T-helper 22 cell (primary cell): ENCODE results near the gene TMEM52.

Experiments
- DNase-seq: peaks from one replicate; pipeline ENCODE4 v3.0.0-alpha.2; 2020; ENCODE audit warnings: low read depth

TMEM52 gene

DNA sequence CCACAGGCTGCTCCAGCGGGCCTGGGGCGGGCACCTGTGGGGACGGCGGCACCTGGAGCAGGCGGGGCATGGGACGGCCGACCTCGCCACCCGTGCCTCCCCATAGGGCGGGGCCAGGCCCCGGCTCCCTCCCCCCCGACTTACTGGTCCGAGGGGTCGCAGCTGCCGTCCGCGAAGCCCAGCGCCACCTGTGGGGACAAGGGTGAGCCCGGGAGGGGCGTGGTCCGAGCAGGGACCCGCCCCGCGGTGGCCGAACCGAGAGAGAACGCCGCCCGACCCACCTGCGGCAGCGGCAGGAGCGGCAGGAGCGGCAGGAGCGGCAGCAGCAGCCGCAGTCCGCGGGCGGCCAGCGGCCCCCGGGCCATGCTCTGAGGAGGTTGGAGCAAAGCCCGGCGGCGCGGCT, at the start of gene TMEM52:
Gene TMEM52 (minus strand): TSS at position 379 of the 403 bp plus-strand sequence. CDS start 14 bp downstream, at position 365.
- DNase-seq, result no peak

DNA sequence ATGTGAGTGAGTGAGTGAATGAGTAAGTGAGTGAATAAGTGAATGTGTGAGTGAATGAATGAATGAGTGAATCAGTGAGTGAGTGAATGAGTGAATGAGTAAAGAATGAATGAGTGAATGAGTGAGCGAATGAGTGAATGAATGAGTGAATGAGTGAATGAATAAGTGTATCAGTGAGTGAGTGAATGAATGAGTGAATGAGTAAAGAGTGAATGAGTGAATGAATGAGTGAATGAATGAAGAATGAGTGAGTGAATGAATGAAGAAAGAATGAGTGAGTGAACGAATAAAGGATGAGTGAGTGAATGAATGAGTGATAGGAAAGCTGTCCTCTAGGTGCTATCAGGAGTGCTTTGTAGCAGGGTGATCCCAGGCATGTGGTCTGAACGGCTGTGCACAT, 48.8 kb upstream of the TMEM52 start:
- DNase-seq, result no peak

DNA sequence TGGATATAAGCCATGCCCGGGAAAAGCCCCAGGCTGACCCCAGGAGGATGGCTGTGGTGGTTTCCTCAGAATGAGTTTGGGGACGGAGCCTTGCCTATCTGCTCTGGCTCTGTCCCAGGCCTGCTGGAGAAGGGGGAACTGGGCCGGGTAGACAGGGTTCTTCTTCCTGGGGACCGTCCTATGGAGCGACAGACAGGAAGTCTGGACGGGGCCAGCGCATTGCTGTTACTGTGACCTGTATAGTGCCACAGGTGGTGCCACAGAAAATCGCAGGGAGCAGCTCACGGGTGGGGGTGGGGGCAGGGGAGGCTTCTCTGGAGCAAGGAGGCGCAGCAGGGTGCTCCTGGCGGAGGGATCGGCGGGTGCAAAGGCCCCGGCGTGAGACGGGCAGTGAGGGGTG, 48.1 kb upstream of the TMEM52 start:
- DNase-seq, result no peak

DNA sequence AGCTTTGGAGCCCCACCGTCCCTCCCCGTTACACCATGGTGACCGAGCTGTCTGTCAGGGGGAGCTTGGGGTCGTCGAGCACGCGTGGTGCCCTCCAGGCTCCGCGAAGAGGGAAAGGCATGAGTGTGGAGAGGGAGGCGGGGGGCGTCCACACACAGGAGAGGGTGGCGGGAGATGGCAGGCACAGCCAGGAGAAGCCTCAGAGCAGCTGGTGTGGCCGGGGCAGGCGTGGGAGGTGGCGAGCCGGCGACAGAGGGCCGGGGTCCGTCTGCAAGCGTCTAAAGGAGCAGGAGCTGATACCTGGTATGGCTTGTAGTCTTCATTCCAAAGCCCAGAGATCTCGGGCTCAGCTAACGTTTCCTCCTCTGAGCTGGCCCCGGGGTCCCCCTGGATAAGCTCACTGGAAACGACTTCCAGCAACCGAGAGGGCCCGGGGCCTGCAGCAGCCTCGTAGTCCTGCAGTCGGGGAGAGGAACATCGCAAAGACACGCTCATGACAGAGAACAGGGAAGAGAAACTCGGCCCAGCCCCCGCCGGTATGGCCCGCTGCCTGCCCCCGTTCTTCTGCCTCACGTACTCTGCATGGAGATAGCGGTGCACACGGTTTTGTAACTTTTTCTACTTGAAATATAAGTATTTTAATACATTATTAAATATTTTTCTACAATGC, 47.1 kb upstream of the TMEM52 start:
- no peak for DNase-seq

DNA sequence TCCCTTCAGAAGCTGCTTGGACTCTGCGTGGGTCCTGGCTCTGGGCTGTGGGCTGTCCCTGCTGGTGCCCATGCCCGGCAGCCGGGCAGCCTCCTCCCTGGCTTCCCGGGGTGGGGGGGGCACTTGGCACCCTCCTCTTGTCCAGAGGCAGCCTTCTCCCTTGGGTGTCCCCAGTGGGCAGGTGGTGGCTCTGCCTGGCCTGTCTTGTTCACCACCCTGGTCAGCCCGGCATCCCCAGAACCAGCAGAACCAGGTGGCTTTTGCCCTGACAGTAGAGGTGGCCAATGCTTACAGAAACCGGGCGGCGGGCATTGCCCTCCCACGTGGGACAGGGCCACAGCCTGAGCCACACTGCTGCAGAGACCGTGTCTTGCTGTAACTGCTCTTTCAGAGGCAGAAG, 46.5 kb upstream of the TMEM52 start:
- no peak for DNase-seq

DNA sequence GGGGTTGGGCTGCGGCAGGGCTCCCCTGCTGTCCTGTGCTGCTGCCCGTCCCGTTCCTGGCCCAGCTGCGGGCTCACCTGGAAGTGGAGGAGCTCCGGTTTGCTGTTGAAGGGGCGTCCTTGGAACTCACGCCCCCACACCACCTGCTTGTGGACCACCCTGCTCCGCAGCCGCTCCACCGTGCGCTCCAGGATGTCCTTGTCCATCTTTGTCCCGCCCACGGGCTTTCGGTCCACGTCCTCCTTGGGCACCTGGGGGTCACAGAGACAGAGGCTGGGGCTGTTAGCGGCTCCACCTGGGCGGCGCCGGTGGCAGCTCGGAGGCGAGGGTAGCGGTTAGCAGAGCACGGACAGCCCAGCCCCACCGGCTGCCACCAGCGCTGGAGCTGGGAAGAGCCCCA, 45.7 kb upstream of the TMEM52 start:
- no peak for DNase-seq

DNA sequence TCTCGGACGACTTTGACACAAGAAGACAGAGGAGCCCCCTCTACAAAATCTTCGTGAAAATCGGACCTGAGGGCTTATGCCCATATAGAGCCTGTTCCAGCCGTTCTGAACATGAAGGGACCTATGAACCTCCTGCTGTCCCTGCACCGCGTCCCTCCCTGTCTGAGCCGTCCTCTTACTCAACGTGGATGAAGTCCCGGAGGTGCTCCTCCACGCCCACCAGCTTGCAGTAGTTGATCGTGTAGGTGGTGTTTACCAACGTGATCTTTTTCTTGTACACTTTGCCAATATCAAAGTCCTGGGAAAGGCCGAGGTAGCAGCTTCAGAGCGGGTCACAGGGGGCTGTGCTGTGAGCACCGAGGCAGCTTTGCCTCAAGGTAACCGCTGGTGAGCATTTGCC, 44.5 kb upstream of the TMEM52 start:
- DNase-seq, result no peak

DNA sequence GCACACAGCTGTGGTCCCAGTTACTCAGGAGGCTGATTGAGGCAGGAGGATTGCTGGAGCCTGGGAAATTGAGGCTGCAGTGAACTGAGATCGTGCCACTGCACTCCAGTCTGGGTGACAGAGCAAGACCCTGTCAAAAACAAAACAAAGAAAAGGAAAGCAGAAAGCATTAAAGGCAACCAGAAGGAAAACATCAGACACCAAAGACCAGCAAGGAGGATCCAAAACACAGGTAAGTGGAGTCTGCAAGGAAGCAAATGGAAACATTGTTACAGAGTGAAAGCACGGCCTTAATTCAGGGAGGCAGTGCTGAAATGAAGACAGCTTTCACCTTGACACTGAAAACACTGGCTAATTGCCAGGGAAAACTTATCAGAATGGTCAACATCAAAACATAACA, 43.7 kb upstream of the TMEM52 start:
- no peak for DNase-seq

DNA sequence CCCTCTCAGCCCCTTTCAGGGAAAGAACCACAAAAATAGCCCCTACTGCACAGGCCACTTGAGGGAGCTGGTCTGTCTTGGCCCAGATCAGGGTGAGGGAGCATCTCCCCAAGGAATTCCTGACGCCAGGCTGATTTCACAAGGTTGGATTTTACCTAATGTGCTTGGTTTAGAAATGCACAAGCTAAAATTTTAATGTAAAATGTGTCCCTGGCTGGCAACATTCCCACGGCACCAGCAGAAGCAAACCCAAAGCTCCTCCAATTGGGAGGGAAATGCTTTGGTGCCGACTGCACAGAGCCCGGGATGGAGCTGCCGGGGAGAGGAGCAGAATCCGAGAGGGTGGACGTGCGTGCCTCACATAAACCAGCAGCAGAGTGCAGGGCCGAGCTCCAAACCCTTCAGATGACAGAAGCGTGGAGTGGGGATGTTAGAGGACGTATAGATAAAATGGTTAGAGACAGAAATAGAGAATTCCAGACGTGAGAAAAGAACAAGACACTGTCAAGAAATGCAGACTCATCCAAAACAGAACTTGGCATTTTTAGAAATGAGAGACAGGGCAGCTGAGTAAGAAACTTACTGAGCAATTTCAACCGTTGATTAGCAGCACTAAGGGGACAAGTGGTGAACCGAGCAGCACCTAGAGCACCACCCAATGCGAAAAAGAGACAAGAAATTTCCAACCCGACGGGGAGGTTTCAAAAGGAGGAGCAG, 41.6 kb upstream of the TMEM52 start:
- no peak for DNase-seq

DNA sequence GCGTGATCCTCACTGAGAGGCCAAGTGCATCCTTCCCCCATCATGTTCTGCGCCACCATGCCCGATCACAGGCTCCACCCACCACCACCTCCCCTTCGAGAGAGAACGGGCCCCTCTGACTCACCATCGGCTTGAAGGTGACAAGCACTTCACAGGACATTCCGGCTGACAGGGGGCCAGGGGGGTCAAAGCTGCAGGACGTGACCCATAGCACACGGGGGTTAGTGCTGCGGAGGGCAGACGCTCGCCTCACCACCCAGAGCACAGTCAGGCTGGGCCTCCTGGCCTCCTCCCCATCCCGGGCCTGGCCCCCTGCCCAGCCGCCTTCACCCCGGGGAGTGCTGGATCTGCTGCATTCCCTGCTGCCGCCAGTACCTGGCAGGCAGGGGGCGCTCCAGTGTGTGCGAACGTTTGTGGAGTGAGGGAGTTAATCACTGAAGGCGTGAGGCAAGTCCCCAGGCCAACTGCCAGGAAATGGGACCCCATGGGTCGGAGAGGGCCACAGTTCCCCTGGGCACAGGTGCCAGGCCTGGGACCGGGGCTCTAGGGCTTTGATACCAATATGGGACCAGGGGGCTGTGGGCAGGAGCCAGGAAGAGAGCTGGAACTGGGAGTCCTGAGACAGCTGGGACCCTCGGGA, 40.9 kb upstream of the TMEM52 start:
- DNase-seq, result no peak

DNA sequence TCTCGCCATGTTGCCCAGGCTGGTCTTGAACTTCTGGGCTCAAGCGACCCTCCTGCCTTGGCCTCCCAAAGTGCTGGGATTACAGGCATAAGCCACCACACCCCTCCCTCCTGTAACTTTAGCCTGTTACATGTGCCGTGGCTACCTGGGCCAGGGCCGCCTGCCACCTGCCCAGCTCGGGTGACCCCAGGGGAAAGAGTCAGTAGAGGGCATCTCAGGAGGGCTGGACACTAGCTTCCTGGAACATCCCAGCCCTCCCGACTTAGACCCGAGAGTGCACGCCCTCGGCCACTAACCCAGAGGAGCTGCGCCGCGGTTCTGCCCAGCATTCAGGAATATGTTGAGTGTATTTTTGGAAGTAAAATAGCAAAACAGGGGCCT, 40.4 kb upstream of the TMEM52 start:
- DNase-seq, result no peak

DNA sequence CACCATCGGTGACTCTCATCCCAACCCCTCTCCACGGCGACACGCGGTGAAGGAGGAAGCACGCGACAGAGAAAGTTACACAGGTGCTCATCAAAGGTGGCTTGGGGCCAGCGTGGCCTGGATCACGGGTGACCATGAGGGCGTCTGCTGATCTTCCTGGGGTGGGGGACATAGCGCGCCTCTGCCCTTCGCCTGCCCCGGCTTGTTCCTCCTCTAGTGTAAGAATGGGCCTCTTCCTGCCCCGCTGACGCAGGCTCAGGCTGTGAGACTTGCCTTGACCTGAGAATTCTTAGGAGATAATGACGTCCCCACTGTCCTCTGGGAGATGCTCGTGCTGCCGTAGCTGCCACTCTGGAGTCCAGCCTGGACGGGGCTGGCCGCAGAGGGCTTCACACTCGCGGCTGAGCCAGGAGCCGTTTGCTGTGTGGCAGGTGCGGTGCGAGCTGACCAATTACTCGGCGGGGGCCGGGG, 39.0 kb upstream of the TMEM52 start:
- DNase-seq, result no peak

DNA sequence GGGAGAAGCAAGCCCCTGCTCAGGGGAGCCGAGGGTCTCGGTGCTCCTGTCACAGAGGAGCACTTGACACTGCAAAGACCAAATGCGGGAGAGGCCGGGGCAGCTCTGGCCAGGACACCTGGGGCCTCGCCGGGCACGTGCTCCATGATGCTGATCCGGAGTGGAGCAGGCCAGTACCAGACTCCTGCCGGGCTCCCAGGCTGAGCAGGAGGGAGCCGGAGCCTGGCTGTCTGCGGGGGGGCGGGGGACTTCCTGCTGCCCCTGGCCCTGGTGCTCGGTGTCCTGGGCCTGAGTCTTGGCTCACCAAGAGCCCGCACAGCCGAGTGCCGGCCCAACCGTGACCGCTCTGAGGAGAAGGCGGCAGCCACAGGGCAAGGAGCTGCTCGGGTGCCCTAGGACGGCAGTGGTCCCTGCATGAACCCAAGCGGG, 38.5 kb upstream of the TMEM52 start:
- no peak for DNase-seq

DNA sequence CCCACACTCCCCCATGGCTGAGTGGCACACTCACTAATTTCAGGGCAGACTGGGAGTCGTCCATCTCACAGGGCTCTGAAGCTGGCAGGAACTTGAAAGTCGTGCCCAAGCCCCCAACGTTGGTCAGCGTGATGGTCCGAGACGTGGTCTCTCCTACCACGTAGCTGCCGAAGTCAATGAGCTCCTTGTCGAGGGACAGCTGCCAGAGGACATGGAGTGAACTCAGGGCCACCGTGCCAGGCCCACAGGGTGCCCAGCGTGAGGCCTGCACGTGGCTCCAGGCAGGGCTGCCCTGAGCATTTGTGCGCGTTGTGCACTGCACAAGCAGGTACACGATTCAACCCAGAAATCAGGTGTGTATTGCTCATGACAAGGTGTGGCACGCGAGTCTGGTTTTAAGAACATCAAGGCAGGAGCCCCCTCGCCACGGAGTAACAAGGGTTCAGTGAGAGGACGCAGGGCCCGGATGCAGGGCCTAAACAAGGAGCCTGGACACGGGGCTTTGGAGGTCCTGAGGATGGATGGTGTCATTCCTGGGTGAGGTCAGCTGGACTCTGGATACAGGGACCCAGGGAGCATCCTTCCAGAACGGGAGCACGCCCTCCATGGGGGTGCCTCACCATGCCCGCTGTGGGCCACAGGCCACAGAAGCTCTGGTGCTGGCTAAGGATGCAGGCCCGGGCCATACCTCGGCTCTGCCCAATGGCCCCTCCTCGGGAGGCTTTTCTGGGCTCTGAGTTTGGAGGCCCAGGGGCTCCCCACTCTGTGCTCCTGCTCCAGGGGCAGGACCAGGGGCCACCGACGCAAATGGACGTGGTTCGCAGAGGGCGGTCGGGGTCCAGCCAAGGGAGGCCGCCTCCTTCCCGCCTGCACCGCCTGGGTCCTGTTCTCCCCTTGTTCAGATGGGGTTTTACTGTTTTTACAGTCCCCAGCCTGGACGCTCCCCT, 37.8 kb upstream of the TMEM52 start:
- DNase-seq, result no peak

DNA sequence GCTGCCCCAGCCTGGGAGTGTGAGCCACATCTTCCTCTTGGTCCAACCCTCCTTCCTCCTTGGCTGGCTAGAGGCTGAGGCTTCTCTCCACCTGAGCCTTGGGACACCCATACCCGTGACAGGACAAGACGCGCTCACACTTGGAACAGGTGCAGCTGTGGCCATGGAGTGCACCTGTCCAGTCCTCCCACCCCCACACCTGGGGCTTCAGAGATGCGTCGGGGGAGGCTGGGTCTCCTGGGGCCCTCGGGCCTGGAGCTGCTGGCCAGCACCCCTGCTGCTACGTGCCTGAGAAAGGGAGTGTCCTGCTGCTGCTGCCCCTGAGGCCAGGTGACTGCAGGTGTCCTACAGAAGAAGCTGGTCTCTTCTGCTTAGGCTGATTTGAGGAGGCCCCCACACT, 37.0 kb upstream of the TMEM52 start:
- DNase-seq, result no peak

DNA sequence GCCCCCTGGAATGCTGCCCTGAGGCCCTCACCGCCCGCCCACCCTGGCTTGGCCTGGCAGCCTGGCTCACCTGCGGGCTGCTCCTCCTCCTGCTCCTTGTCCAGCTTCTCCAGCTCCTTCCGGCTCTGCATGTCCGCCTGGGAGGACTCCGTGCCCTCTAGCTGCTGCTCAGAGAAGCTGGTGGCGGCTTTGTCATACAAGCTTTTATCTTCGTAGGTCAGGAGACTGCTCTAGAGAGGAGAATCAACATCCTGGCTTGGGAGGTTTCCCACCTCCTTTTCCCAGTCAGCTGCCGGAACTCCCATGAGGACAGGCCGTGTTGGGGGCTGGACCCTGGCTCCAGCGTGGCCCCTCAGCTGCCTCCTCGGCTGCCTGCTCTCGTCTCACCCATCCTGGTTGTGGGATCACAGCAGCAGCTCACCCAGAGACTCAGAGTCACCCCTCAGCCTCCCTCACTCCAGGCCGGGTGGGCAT, 36.6 kb upstream of the TMEM52 start:
- DNase-seq, result no peak

DNA sequence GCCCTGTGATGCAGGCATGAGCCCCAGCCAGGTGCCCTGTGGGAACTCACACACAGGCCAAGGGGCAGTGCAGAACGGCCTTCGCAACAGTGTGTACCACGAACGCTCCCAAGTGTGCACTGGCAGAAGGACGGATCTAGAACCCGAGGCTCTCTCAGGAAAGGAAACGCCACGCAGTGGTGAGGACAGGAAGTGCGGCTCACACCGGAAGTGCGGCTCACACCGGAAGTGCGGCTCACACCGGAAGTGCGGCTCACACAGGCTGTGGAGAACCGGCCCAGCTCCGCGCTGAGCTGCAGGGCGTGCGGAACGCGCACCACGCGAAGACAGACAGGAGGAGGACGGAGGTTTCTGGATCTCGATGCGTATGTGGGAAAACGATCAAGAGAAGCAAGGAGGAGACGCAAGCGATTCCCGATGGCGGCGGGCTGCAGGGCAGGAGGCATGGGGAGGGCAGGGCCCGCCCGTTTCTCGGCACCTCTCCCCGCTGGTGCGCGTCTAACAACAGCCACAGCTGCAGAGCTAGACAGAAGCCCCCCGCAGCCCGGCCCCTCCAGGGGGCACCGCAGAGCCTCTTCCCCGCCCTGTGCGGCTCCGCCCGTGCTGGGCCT, 35.9 kb upstream of the TMEM52 start:
- no peak for DNase-seq

DNA sequence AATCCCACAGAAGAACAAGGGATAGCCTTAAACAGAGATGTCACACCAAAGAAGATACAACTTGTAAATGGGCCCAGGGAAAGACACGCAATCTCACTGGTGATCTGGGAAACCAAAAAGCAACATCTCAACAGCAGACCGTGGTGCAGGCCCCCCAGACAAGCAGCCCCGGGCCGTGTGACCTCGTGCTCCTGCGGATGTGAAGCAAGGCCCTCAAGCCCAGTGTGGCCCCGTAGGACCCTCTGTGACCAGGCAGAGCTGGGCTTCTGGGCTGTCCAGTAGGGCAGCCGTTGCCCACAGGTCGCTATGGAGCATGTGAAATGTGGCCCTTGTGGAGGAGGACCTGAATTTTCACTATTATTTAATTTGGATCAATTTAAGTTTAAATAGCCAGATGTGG, 34.9 kb upstream of the TMEM52 start:
- DNase-seq, result no peak

DNA sequence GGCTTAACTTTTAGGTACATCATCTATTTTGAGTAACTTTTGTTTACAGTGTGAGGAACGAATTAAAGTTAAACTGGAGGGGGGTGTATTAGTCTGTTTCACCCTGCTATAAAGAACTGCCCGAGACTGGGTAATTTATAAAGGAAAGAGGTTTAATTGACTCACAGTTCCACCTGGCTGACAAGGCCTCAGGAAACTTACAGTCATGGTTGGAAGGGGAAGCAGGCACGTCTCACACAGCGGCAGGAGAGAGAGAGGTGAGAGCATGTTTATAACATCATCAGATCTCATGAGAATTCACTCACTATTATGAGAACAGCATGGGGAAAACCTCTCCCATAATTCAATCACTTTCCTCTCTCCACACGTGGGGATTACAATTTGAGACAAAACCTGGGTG, 31.9 kb upstream of the TMEM52 start:
- no peak for DNase-seq

DNA sequence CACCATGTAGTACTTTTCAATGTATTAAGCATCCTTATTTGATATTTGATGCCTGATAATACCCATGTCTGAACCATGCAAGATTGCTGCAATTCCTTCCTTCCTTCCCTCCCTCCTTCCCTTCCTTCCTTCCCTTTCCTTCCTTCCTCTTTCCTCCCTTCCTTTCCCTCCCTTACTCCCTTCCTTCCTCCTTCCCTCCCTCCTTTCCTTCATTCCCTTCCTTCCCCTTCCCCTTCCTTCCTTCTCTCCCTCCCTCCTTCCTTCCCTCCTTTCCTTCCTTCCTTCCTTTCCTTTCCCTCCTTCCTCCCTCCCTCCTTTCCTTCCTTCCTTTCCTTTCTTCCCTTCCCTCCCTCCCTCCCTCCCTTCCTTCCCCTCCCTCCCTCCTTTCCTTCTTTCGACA, 29.7 kb upstream of the TMEM52 start:
- no peak for DNase-seq

DNA sequence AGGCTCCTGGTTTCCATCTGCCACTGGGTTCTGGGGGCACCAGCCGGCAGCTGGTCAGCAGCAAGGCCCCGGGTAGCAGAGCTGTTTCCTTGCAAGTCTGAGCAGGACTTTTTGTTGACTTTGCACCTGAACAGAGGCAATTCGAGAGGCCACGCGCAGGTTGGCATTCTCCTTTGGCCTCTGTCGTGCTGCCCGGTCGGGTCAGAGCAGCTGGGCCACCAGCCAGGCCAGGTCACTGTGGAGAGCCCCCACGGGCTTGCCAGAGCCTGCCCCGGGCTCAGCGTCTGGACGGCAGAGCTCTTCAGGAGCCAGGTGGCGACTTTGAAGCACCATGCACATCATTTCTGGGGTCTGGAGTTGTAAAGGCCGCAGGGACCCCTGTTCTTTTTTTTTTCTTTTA, 28.4 kb upstream of the TMEM52 start:
- DNase-seq, result no peak

DNA sequence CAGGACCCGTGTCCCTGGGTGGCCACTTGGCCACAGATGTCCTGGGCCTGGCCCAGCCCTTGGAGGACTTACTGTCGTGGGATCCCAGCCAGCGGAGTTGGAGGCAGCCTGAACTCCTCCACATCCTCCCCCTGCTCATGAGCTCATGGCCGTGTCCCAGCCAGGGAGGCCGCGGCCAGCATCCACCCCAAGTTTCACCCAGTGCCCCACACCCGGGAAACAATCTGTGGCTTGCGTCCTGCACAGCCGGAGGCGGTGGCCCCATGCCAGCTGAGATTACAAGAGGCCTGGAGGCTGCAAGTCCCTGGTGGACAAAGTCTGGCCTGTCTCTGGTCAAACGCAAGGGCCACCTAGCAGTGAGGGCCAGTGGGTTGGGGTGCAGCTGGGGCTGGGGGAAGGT, 27.5 kb upstream of the TMEM52 start:
- DNase-seq, result no peak
